ENCODE measurements around the gene SLC25A26. TPM values are rescaled to one million over a fixed set of nuclear protein-coding genes. Genes with fewer than 3 reads are reported as not detected.

SLC25A26 gene
- total RNA-seq, 1 experiment from 2014 or later, result 23.8 TPM

DNA sequence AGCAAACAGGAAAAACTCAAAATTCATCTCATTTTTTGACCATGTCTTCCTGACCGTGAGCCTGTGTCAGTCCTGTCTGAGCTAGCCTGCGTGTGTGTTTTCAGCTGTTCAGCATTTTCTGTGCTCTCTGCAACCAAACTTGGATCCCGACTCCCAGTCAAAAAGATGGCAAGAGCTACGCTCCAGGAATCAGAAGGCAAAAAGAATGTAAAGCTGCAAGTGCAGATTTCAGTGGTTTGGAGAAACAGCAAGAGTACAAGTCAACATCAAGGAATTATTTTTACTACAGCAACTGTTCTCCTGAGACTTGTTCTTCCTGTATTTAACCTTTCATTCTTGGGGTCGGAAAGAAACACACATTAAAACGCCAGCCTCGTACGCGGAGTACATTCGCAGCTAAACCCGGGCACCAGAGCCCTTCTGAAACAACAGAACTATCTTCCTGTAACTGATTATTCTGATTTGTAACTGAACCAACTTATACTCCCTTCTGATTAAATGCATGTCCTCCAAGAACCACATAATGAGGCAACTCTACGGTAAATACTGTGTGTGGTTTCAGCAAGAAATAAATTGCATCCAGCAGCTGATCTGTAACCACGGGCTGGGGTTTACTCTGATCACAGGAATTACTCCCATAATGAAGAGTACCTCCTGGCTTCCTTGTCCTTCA is 172.7 kb downstream of the SLC25A26 start:
- DNase-seq (ENCODE audit: low read depth, low spot score), result no peak
- ATAC-seq, result no peak
- no peak for TF ChIP-seq EGR1 (IDR thresholded peaks at IDR 0.05; ENCODE audit: low read depth)
- no peak for TF ChIP-seq ATF3 (IDR thresholded peaks at IDR 0.05)
- TF ChIP-seq SIN3A (IDR thresholded peaks at IDR 0.05; ENCODE audit: low read depth), result no peak
- TF ChIP-seq, protein P1, sequence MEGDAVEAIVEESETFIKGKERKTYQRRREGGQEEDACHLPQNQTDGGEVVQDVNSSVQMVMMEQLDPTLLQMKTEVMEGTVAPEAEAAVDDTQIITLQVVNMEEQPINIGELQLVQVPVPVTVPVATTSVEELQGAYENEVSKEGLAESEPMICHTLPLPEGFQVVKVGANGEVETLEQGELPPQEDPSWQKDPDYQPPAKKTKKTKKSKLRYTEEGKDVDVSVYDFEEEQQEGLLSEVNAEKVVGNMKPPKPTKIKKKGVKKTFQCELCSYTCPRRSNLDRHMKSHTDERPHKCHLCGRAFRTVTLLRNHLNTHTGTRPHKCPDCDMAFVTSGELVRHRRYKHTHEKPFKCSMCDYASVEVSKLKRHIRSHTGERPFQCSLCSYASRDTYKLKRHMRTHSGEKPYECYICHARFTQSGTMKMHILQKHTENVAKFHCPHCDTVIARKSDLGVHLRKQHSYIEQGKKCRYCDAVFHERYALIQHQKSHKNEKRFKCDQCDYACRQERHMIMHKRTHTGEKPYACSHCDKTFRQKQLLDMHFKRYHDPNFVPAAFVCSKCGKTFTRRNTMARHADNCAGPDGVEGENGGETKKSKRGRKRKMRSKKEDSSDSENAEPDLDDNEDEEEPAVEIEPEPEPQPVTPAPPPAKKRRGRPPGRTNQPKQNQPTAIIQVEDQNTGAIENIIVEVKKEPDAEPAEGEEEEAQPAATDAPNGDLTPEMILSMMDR (IDR thresholded peaks at IDR 0.05 in 2 of 3, conservative IDR thresholded peaks at IDR 0.05 in 1 of 3; ENCODE audit: borderline replicate concordance in 1 of 3, insufficient read depth in 1 of 3, low read depth in 2 of 3, low read length in 2 of 3), result no peak
- TF ChIP-seq EZH2phosphoT487 (IDR thresholded peaks at IDR 0.05; ENCODE audit: borderline replicate concordance), result no peak
- no peak for TF ChIP-seq MAX (IDR thresholded peaks at IDR 0.05)
- no peak for TF ChIP-seq ZBTB33 (IDR thresholded peaks at IDR 0.05; ENCODE audit: extremely low read depth, insufficient replicate concordance, low read length)
- TF ChIP-seq, protein P2, sequence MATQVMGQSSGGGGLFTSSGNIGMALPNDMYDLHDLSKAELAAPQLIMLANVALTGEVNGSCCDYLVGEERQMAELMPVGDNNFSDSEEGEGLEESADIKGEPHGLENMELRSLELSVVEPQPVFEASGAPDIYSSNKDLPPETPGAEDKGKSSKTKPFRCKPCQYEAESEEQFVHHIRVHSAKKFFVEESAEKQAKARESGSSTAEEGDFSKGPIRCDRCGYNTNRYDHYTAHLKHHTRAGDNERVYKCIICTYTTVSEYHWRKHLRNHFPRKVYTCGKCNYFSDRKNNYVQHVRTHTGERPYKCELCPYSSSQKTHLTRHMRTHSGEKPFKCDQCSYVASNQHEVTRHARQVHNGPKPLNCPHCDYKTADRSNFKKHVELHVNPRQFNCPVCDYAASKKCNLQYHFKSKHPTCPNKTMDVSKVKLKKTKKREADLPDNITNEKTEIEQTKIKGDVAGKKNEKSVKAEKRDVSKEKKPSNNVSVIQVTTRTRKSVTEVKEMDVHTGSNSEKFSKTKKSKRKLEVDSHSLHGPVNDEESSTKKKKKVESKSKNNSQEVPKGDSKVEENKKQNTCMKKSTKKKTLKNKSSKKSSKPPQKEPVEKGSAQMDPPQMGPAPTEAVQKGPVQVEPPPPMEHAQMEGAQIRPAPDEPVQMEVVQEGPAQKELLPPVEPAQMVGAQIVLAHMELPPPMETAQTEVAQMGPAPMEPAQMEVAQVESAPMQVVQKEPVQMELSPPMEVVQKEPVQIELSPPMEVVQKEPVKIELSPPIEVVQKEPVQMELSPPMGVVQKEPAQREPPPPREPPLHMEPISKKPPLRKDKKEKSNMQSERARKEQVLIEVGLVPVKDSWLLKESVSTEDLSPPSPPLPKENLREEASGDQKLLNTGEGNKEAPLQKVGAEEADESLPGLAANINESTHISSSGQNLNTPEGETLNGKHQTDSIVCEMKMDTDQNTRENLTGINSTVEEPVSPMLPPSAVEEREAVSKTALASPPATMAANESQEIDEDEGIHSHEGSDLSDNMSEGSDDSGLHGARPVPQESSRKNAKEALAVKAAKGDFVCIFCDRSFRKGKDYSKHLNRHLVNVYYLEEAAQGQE (IDR thresholded peaks at IDR 0.05; ENCODE audit: low read depth), result no peak
- no peak for TF ChIP-seq POLR2A (IDR thresholded peaks at IDR 0.05; ENCODE audit: borderline replicate concordance, extremely low read depth, insufficient read depth, insufficient read length)
- H3K27ac ChIP-seq (ENCODE audit: low read depth, low read length), result no peak overlapping the region
- no peak overlapping the region for H2AFZ ChIP-seq (ENCODE audit: low read depth, low read length, poor library complexity, severe bottlenecking)
- H3K27me3 ChIP-seq (ENCODE audit: insufficient read depth, low read length), result no peaks in the 10 kb centered on the region
- intact Hi-C loops (cut with micrococcal nuclease), result no loop called here
- H3K9ac ChIP-seq (ENCODE audit: low read length), result no peak overlapping the region
- RAD21 ChIA-PET (ENCODE audit: low non-redundant PET in 1 of 2, low total read pairs in 2 of 2, uncharacterized antibody in 2 of 2, unreplicated experiment in 2 of 2), result no interaction called here
- H3K9me3 ChIP-seq (ENCODE audit: control insufficient read depth in 1 of 2, insufficient read depth in 1 of 2, low read depth in 1 of 2, low read length in 2 of 2), result no peaks in the 10 kb centered on the region
- H3K4me1 ChIP-seq (ENCODE audit: control insufficient read depth in 1 of 2, insufficient read depth in 2 of 2, low read length in 2 of 2), result no peaks in the 10 kb centered on the region
- POLR2A ChIA-PET, result no interaction called here
- no peak overlapping the region for H3K4me2 ChIP-seq (ENCODE audit: low read length)
- no TSS peak for BruUV-seq (replicated peaks)
- H3K4me3 ChIP-seq (replicated peaks in 1 of 2; ENCODE audit: low read depth in 1 of 2, low read length in 2 of 2), result no peak overlapping the region
- no peaks in the 10 kb centered on the region for H3K36me3 ChIP-seq (ENCODE audit: control insufficient read depth in 1 of 2, insufficient read depth in 2 of 2, low read length in 2 of 2)
- no peaks in the 10 kb centered on the region for H4K20me1 ChIP-seq (ENCODE audit: insufficient read depth)
- CTCF ChIA-PET, result interaction anchor here (1.2 kb wide), 1 partner anchor 15 kb away, joined by 3 read pairs; no protein-coding TSS in a partner anchor
- H3K9me2 ChIP-seq (ENCODE audit: insufficient read depth), result no peaks in the 10 kb centered on the region
- H3K79me2 ChIP-seq (ENCODE audit: insufficient read depth, low read length), result no peaks in the 10 kb centered on the region

Measured in HCT116 (cell line).